Caco-2 (cell line): ENCODE results near the gene CNTN5. TPM values are rescaled to one million over a fixed set of nuclear protein-coding genes. Genes with fewer than 3 reads are reported as not detected.

Experiments used
- BruUV-seq: library from RNA; stranded (reverse); fragments of 400-500 nt; replicated peaks from 2 replicates; lab custom pipeline; 2021; lab: Mats Ljungman, UMichigan
- CTCF ChIA-PET: fragments of 300-600 bp; sonication (Branson Sonifier 250); formaldehyde crosslinking; loops from one replicate; lab custom pipeline; 2022; ENCODE audit warnings: antibody characterized with exemption; lab: Charles Lee
- POLR2A ChIA-PET: fragments of 300-600 bp; sonication (Branson Sonifier 250); formaldehyde crosslinking; loops from one replicate; lab custom pipeline; 2022; ENCODE audit warnings: antibody characterized with exemption; lab: Charles Lee
- DNase-seq, 2 experiments: peaks; one replicate each; pipeline versions ENCODE4 v3.0.0 to v3.0.0-alpha.2; 2020 to 2022
- H3K27me3 ChIP-seq: replicated peaks from 2 replicates; pipeline ENCODE4 v1.6.0; 2011; ENCODE audit warnings: low read length; ENCODE audit not compliant: control insufficient read depth, insufficient read depth
- H3K36me3 ChIP-seq: 2 replicates; pipeline ENCODE4 v1.5.1; 2011; ENCODE audit warnings: low read length; ENCODE audit not compliant: control insufficient read depth, insufficient read depth
- H3K4me1 ChIP-seq: fragments of 250-450 bp; sonication (Bioruptor Pico); 2 replicates; pipeline ENCODE4 v1.5.1; 2020; ENCODE audit warnings: mild to moderate bottlenecking
- H3K4me3 ChIP-seq: 2 replicates; pipeline ENCODE4 v1.5.1; 2011; ENCODE audit warnings: low read depth, mild to moderate bottlenecking, control low read depth, low read length
- H3K9me3 ChIP-seq: fragments of 250-450 bp; sonication (Bioruptor Pico); 2 replicates; pipeline ENCODE4 v1.5.1; 2020; ENCODE audit warnings: mild to moderate bottlenecking, moderate library complexity
- H3K27ac Mint-ChIP-seq: one replicate; pipeline ENCODE4 v1.8.0; 2022; ENCODE audit warnings: mixed read lengths; ENCODE audit not compliant: unreplicated experiment
- H3K27me3 Mint-ChIP-seq: one replicate; pipeline ENCODE4 v1.8.0; 2022; ENCODE audit warnings: mixed read lengths; ENCODE audit not compliant: insufficient read depth, unreplicated experiment
- H3K36me3 Mint-ChIP-seq: one replicate; pipeline ENCODE4 v1.8.0; 2022; ENCODE audit warnings: mild to moderate bottlenecking, mixed read lengths; ENCODE audit not compliant: insufficient read depth, unreplicated experiment
- H3K4me1 Mint-ChIP-seq: one replicate; pipeline ENCODE4 v1.8.0; 2022; ENCODE audit warnings: low read depth, mixed read lengths; ENCODE audit not compliant: unreplicated experiment
- H3K4me3 Mint-ChIP-seq: one replicate; pipeline ENCODE4 v1.8.0; 2022; ENCODE audit warnings: mild to moderate bottlenecking, moderate library complexity, mixed read lengths; ENCODE audit not compliant: unreplicated experiment
- H3K9me3 Mint-ChIP-seq: one replicate; pipeline ENCODE4 v1.8.0; 2022; ENCODE audit warnings: mixed read lengths; ENCODE audit not compliant: unreplicated experiment
- CTCF ChIP-seq, 2 experiments: fragments of 200-600 bp in 1 of 2; IDR thresholded peaks; 1 replicate in 1 of 2; 2 replicates in 1 of 2; pipeline versions ENCODE4 v1.5.1 to v1.8.0; 2011 to 2022; ENCODE audit warnings: antibody characterized with exemption in 1 of 2, control low read depth in 1 of 2, inconsistent platforms in 1 of 2, low read depth in 1 of 2, low read length in 1 of 2, mild to moderate bottlenecking in 1 of 2, moderate library complexity in 1 of 2; ENCODE audit not compliant: insufficient read depth in 1 of 2, severe bottlenecking in 1 of 2, unreplicated experiment in 1 of 2
- intact Hi-C: fragments of 100-400 bp; cut with micrococcal nuclease; formaldehyde crosslinking; loops from one replicate; pipeline ENCODE4 v1.10.0; 2022; ENCODE audit not compliant: unreplicated experiment
- total RNA-seq: library from RNA; stranded (reverse); gene quantifications from 2 replicates; pipeline ENCODE4 v1.2.3, GENCODE V29; 2022

Gene CNTN5
- total RNA-seq, 1 experiment from 2014 or later, result 1.00 TPM

- no peak overlapping the region for H3K4me3 Mint-ChIP-seq
- no peaks in the 10 kb centered on the region for H3K27me3 Mint-ChIP-seq
- ChIA-PET CTCF (no interaction called here), POLR2A (no interaction called here)
- Histone ChIP-seq H3K4me3 (no peak overlapping the region), H3K4me1 (no peaks in the 10 kb centered on the region), H3K27me3 (no peaks in the 10 kb centered on the region), H3K9me3 (no peaks in the 10 kb centered on the region), H3K36me3 (no peaks in the 10 kb centered on the region)
- BruUV-seq, result no TSS peak
- TF ChIP-seq CTCF (IDR thresholded peaks at IDR 0.05; ENCODE audit: insufficient read depth in 1 of 2, low read depth in 1 of 2, low read length in 1 of 2, severe bottlenecking in 1 of 2, unreplicated experiment in 1 of 2), result no peak
- no peaks in the 10 kb centered on the region for H3K36me3 Mint-ChIP-seq
- no peaks in the 10 kb centered on the region for H3K4me1 Mint-ChIP-seq
- no peaks in the 10 kb centered on the region for H3K9me3 Mint-ChIP-seq
- no peak for DNase-seq
- intact Hi-C loops, result no loop called here
- H3K27ac Mint-ChIP-seq, result no peak overlapping the region
Measured at GRCh38 chr11:99142237-99142636, 121.5 kb downstream of the CNTN5 start.

- CTCF ChIA-PET, result no interaction called here
- Histone ChIP-seq H3K4me3 (no peak overlapping the region), H3K9me3 (no peaks in the 10 kb centered on the region), H3K36me3 (no peaks in the 10 kb centered on the region), H3K27me3 (no peaks in the 10 kb centered on the region), H3K4me1 (no peaks in the 10 kb centered on the region)
- H3K27me3 Mint-ChIP-seq, result peaks cover under 1% of the 10 kb centered on the region
- H3K27ac Mint-ChIP-seq, result no peak overlapping the region
- DNase-seq, result no peak
- H3K9me3 Mint-ChIP-seq, result no peaks in the 10 kb centered on the region
- H3K36me3 Mint-ChIP-seq, result no peaks in the 10 kb centered on the region
- intact Hi-C loops, result no loop called here
- BruUV-seq, result no TSS peak
- POLR2A ChIA-PET, result no interaction called here
- no peaks in the 10 kb centered on the region for H3K4me1 Mint-ChIP-seq
- TF ChIP-seq CTCF (IDR thresholded peaks at IDR 0.05; ENCODE audit: insufficient read depth in 1 of 2, low read depth in 1 of 2, low read length in 1 of 2, severe bottlenecking in 1 of 2, unreplicated experiment in 1 of 2), result no peak
- no peak overlapping the region for H3K4me3 Mint-ChIP-seq
Measured at GRCh38 chr11:99148352-99148751, 127.6 kb downstream of the CNTN5 start.

- H3K4me1 ChIP-seq, result no peaks in the 10 kb centered on the region
- ChIA-PET POLR2A (no interaction called here), CTCF (no interaction called here)
- Mint-ChIP-seq H3K9me3 (no peaks in the 10 kb centered on the region), H3K4me3 (no peak overlapping the region), H3K4me1 (no peaks in the 10 kb centered on the region), H3K36me3 (no peaks in the 10 kb centered on the region), H3K27ac (no peak overlapping the region), H3K27me3 (peaks cover 4% of the 10 kb centered on the region)
- H3K9me3 ChIP-seq, result no peaks in the 10 kb centered on the region
- H3K4me3 ChIP-seq, result no peak overlapping the region
- TF ChIP-seq CTCF (IDR thresholded peaks at IDR 0.05; ENCODE audit: insufficient read depth in 1 of 2, low read depth in 1 of 2, low read length in 1 of 2, severe bottlenecking in 1 of 2, unreplicated experiment in 1 of 2), result no peak
- intact Hi-C loops, result no loop called here
- H3K27me3 ChIP-seq, result no peaks in the 10 kb centered on the region
- no TSS peak for BruUV-seq
- H3K36me3 ChIP-seq, result no peaks in the 10 kb centered on the region
- no peak for DNase-seq
Measured at GRCh38 chr11:99154277-99154676, 133.5 kb downstream of the CNTN5 start.
